Measurements from ENCODE around the gene MAGEA2B.
"Not testable (repeated sequence)": the region's sequence is repeated elsewhere in the genome, so short reads cannot be mapped to it uniquely, and the experiment has no call there.

The MAGEA2B gene, protein sequence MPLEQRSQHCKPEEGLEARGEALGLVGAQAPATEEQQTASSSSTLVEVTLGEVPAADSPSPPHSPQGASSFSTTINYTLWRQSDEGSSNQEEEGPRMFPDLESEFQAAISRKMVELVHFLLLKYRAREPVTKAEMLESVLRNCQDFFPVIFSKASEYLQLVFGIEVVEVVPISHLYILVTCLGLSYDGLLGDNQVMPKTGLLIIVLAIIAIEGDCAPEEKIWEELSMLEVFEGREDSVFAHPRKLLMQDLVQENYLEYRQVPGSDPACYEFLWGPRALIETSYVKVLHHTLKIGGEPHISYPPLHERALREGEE

DNA sequence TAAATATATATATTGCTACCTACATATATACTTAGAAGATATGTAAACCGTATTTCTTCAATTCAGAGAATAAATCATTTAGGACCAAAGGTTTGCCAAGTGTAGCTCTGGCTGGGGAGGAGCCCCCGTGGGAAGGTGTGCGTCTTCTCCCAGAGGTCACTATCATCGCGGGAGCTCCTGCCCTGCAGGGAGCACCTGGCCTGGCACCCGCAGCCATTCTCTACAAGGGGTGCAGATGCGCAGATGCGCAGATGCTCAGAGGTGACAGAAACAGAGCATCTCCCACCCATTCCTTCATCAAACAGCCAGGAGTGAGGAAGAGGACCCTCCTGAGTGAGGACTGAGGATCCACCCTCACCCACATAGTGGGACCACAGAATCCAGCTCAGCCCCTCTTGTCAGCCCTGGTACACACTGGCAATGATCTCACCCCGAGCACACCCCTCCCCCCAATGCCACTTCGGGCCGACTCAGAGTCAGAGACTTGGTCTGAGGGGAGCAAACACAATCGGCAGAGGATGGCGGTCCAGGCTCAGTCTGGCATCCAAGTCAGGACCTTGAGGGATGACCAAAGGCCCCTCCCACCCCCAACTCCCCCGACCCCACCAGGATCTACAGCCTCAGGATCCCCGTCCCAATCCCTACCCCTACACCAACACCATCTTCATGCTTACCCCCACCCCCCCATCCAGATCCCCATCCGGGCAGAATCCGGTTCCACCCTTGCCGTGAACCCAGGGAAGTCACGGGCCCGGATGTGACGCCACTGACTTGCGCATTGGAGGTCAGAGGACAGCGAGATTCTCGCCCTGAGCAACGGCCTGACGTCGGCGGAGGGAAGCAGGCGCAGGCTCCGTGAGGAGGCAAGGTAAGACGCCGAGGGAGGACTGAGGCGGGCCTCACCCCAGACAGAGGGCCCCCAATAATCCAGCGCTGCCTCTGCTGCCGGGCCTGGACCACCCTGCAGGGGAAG, at the start of gene MAGEA2B:
Gene MAGEA2B (plus strand): TSS at position 814 of the 973 bp plus-strand sequence. CDS start 2,479 bp downstream, outside the sequence.
- DNase-seq (ENCODE audit: low read depth); H3K4me3 ChIP-seq (ENCODE audit: low read depth, low read length): not testable (repeated sequence)

- DNase-seq (ENCODE audit: low read depth) = no peak
- H3K4me3 ChIP-seq (ENCODE audit: low read depth, low read length) = no peak overlapping the region
These were observed 40.3 kb upstream of the MAGEA2B start for GRCh38 chrX:152674135-152674534.

GRCh38 chrX:152674652-152675051, 39.8 kb upstream of the MAGEA2B start:
- H3K4me3 ChIP-seq (ENCODE audit: low read depth, low read length); DNase-seq (ENCODE audit: low read depth): not testable (repeated sequence)

DNA sequence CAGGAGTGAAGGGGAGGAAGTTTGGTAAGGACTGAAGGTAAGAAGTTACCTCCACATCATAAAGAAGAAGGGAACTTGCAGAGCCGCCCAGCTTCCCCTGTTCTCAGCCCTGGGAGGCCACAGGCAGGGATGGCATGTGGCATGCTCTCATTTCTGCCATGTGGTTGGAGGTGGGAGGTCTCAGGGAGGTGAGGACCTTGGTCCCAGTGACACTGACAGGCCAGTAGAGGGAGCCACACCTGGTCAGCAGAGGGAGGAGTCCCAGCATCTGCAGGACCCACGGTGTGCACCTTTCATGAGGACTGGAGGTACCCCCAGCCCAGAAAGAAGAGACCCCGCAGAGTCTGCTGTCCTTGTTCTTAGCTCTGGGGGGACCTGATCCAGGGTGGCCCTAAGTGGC, 33.4 kb upstream of the MAGEA2B start:
- DNase-seq (ENCODE audit: low read depth); H3K4me3 ChIP-seq (ENCODE audit: low read depth, low read length): not testable (repeated sequence)

DNA sequence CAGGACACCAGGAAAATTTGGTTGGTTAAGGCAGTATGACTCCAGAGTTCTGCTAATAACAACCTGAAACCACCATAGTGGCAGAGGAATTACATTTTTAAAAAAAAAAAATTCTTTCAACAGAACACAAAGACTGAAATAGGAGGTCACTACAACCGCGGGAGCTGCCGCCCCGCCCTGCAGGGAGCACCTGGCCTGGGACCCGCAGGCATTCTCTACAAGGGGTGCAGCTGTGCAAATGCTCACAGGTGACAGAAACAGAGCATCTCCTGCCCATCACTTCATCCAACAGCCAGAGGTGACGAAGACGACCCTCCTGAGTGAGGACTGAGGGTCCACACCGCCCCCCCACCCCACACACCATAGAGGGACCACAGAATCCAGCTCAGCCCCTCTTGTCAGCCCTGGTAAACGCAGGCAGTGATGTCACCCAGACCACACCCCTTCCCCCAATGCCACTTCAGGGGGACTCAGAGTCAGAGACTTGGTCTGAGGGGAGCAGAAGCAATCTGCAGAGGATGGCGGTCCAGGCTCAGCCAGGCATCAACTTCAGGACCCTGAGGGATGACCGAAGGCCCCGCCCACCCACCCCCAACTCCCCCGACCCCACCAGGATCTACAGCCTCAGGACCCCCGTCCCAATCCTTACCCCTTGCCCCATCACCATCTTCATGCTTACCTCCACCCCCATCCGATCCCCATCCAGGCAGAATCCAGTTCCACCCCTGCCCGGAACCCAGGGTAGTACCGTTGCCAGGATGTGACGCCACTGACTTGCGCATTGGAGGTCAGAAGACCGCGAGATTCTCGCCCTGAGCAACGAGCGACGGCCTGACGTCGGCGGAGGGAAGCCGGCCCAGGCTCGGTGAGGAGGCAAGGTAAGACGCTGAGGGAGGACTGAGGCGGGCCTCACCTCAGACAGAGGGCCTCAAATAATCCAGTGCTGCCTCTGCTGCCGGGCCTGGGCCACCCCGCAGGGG, 16.2 kb upstream of the MAGEA2B start, which contains the start of gene MAGEA3:
Gene MAGEA3 (plus strand): TSS at position 843 of the 980 bp plus-strand sequence. CDS start 2,039 bp downstream, outside the sequence.
- DNase-seq (ENCODE audit: low read depth); H3K4me3 ChIP-seq (ENCODE audit: low read depth, low read length): not testable (repeated sequence)

DNA sequence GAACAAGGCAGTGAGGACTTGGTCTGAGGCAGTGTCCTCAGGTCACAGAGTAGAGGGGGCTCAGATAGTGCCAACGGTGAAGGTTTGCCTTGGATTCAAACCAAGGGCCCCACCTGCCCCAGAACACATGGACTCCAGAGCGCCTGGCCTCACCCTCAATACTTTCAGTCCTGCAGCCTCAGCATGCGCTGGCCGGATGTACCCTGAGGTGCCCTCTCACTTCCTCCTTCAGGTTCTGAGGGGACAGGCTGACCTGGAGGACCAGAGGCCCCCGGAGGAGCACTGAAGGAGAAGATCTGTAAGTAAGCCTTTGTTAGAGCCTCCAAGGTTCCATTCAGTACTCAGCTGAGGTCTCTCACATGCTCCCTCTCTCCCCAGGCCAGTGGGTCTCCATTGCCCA, 14.0 kb upstream of the MAGEA2B start:
- not testable (repeated sequence) for DNase-seq (ENCODE audit: low read depth); H3K4me3 ChIP-seq (ENCODE audit: low read depth, low read length)

DNA sequence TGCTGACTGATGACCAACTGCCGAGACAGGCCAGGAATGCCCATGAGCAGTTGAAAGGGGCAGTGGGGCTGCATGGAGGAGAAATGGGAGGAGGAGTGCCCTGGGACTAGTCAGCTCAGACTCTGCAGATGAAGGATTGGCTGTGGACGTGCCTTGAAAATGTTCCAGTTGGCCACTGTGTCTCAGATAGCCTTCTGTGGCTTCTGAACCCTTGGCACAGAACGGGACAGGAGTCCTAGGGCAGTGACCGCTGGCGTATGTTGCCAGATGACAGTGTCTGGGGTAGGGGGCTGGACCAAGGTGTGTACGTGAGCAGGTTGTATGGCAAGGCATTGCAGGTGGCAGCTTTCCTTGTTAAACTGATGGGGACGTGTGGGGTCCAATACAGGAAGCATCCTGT, 7.9 kb upstream of the MAGEA2B start:
- H3K4me3 ChIP-seq (ENCODE audit: low read depth, low read length); DNase-seq (ENCODE audit: low read depth): not testable (repeated sequence)

DNA sequence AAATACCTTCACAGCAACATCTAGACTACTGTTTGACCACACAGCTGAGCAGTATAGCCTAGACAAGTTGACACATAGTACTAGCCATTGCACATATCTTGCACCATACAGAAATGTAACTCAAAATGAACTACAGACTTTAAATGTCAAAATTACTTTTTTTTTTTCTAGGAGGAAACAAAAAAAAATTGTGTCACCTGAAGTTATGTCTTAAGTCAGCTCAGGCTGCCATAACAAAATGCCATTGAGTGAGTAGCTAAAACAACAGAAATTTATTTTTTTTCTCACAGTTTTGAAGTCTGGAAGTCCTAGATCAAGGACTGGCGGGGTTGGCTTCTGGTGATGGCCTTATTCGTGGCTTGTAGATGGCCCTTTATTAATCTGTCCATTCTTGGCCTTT, 5.3 kb upstream of the MAGEA2B start, which contains the start of gene CSAG2:
Gene CSAG2 (minus strand): TSS at position 101 of the 400 bp plus-strand sequence. CDS start 161 bp downstream, outside the sequence.
- not testable (repeated sequence) for H3K4me3 ChIP-seq (ENCODE audit: low read depth, low read length); DNase-seq (ENCODE audit: low read depth)

- not testable (repeated sequence) for DNase-seq (ENCODE audit: low read depth); H3K4me3 ChIP-seq (ENCODE audit: low read depth, low read length)
These were observed 1.2 kb upstream of the MAGEA2B start for GRCh38 chrX:152713195-152713594.

DNA sequence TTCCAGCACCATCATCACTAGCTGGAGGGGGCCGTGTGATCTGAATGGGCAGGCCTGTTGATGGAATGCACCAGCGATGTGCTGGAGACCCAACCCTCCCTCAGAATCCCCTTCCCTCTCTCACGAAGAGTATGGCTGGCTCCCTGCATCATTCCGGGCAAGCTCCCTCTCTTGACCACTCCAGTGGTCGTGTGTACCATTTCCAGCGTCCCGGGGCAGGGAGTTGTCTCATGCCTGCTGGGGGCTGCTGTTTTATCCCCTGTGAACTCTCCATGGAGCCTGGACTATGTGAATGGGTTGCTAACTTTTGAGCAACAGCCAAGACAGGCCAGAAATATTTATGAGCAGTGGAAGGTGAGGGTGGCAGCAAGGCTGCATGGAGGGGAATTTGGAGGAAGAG, 11.0 kb downstream of the MAGEA2B start:
- H3K4me3 ChIP-seq (ENCODE audit: low read depth, low read length) = no peak overlapping the region
- DNase-seq (ENCODE audit: low read depth) = no peak

- no peak for DNase-seq (ENCODE audit: low read depth)
- no peak within 1 kb of the TSS for H3K4me3 ChIP-seq (ENCODE audit: low read depth, low read length)
These were observed 19.0 kb downstream of the MAGEA2B start, which contains the start of the genes CSAG1 and MAGEA12 for GRCh38 chrX:152733261-152733975. Gene CSAG1 (minus strand): TSS chrX:152733721. CDS start chrX:152732460, 1,261 bp downstream. Gene MAGEA12 (plus strand): TSS chrX:152733757. CDS start chrX:152736162, 2,405 bp downstream.

DNA sequence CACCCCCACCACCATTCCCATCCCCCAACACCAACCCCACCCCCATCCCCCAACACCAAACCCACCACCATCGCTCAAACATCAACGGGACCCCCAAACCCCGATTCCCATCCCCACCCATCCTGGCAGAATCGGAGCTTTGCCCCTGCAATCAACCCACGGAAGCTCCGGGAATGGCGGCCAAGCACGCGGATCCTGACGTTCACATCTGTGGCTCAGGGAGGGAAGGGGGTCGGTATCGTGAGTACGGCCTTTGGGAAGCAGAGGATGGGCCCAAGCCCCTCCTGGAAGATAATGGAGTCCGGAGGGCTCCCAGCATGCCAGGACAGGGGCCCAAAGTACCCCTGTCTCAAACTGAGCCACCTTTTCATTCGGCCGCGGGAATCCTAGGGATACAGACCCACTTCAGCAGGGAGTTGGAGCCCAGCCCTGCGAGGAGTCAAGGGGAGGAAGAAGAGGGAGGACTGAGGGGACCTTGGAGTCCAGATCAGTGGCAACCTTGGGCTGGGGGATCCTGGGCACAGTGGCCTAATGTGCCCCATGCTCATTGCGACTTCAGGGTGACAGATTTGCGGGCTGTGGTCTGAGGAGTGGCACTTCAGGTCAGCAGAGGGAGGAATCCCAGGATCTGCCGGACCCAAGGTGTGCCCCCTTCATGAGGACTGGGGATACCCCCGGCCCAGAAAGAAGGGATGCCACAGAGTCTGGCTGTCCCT, 19.9 kb downstream of the MAGEA2B start:
- DNase-seq (ENCODE audit: low read depth); H3K4me3 ChIP-seq (ENCODE audit: low read depth, low read length): not testable (repeated sequence)

DNA sequence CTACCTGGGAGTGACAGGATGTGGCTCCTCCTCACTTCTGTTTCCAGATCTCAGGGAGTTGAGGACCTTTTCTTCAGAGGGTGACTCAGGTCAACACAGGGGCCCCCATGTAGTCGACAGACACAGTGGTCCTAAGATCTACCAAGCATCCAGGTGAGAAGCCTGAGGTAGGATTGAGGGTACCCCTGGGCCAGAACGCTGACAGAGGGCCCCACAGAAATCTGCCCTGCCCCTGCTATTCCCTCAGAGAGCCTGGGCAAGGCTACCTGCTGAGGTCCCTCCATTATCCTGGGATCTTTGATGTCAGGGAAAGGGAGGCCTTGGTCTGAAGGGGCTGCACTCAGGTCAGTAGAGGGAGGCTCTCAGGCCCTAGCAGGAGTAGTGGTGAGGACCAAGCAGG, 20.7 kb downstream of the MAGEA2B start:
- H3K4me3 ChIP-seq (ENCODE audit: low read depth, low read length) = no peak overlapping the region
- DNase-seq (ENCODE audit: low read depth) = no peak

- no peak overlapping the region for H3K4me3 ChIP-seq (ENCODE audit: low read depth, low read length)
- no peak for DNase-seq (ENCODE audit: low read depth)
These were observed 21.6 kb downstream of the MAGEA2B start for GRCh38 chrX:152735860-152736511.

GRCh38 chrX:152736528-152736927, 22.1 kb downstream of the MAGEA2B start:
- not testable (repeated sequence) for DNase-seq (ENCODE audit: low read depth); H3K4me3 ChIP-seq (ENCODE audit: low read depth, low read length)

GRCh38 chrX:152738560-152738959, 24.1 kb downstream of the MAGEA2B start:
- no peak for DNase-seq (ENCODE audit: low read depth)
- no peak overlapping the region for H3K4me3 ChIP-seq (ENCODE audit: low read depth, low read length)
